Activated CD4-positive, CD25-positive, alpha-beta regulatory T cell treated with anti-CD3 and anti-CD28 coated beads, Interleukin-2, amount 50 U/mL, for 16 hours (primary cell): ENCODE results near the gene TSNAXIP1.

Experiments used
- DNase-seq: peaks from one replicate; pipeline ENCODE4 v3.0.0-alpha.2; 2020; ENCODE audit warnings: low read depth, low spot score

TSNAXIP1 gene

DNA sequence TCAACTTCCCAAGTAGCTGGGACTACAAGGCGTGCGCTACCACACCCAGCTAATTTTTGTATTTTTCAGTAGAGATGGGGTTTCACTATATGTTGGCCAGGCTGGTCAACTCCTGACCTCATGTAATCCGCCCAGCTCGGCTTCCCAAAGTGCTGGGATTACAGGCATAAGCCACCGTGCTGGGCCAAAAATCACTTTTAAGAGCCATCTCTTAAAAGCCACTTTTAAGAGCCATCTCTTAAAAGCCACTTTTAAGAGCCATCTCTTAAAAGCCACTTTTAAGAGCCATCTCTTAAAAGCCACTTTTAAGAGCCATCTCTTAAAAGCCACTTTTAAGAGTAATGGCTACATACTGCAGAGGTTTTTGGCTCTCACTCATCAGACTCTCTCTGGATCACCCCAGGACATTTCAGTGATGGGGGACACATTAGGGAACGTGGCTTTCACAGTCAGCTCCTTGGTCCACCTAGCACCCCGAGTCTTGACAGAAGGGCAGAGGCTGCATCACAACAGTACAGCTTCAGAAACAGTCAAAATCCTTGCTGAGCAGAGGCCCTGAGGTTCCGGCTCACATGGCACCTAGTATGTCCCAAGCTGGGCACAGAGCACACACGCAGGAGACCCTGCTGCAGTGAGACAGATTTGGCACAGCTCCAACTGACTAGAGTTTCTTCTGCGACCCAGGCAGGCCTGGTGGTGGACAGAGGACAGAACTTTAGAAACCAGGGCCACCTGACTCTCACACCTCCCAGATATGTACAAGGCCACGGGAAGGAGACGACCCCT is 23.9 kb upstream of the TSNAXIP1 start:
- DNase-seq: no peak

GRCh38 chr16:67783353-67783725 is 23.4 kb upstream of the TSNAXIP1 start:
- DNase-seq: no peak

- no peak for DNase-seq
Observed at GRCh38 chr16:67786491-67786890, 20.2 kb upstream of the TSNAXIP1 start.

DNA sequence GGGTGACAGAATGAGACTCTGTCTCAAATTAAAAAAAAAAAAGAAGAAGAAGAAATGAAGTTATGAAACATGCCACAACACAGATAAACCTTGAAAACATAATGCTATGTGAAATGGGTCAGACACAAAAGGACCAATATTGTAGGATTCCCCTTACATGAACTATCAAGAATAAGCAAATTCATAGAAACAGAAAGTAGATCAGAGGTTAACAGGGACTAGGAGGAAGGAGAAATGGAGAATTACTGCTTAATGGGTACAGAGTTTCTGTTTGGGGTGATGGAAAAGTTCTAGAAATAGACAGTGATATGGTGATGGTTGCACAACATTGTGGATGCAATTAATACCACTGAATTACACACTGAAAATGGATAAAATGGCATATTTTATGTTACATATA is 16.6 kb upstream of the TSNAXIP1 start:
- no peak for DNase-seq

GRCh38 chr16:67796099-67796718 is 10.5 kb upstream of the TSNAXIP1 start:
- no peak for DNase-seq

DNA sequence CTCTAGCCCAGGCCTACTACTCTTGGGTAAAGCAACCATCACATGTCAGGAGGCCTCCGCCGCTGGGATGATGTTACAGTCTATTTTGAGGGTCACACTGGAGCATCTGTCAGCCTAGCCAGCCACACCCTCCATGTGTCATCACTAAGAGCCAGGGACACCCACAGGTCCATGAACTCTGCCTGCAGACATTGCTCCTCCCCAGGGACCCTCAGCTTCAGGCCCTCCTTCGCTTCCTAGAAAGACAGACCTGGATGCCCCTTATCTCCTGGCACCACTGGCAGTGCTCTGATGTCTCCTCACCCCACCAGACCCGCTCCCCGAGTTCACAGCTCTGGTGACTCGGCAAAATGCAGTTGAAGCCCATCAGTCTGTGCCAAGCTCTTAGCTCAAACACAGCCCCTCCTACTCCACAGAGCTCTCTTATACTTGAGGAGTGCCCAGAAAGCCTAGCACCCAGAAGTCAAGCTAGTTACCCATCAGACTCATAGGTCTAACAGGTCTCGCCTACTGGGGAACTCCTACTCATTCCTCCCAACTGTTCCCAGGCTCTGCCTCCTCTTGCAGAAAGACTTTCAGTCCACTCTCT is 6.3 kb upstream of the TSNAXIP1 start:
- DNase-seq: no peak

DNA sequence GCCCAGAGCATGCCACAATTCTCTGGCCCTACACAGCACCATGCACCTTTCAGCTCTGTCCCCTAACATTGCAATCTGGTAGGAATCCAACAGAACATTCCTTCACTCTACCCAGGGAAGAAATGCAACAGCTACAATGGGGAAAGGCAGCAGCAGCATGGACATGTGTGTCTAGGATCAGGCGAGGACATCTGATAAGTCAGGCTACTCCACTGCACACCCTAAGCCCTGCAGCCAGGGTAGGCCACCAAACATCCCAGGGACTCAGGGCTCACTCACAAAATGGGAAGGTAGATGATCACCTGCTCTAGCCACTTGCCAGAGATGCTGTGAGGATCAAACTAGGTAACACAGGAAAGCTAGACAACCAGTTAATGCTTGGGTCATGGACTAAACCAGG is 5.4 kb upstream of the TSNAXIP1 start:
- DNase-seq: no peak

- no peak for DNase-seq
Observed at GRCh38 chr16:67801883-67802282, 4.8 kb upstream of the TSNAXIP1 start.

- no peak for DNase-seq
Observed at GRCh38 chr16:67803894-67804293, 2.8 kb upstream of the TSNAXIP1 start.

GRCh38 chr16:67804853-67805542 is 1.7 kb upstream of the TSNAXIP1 start:
- no peak for DNase-seq

DNA sequence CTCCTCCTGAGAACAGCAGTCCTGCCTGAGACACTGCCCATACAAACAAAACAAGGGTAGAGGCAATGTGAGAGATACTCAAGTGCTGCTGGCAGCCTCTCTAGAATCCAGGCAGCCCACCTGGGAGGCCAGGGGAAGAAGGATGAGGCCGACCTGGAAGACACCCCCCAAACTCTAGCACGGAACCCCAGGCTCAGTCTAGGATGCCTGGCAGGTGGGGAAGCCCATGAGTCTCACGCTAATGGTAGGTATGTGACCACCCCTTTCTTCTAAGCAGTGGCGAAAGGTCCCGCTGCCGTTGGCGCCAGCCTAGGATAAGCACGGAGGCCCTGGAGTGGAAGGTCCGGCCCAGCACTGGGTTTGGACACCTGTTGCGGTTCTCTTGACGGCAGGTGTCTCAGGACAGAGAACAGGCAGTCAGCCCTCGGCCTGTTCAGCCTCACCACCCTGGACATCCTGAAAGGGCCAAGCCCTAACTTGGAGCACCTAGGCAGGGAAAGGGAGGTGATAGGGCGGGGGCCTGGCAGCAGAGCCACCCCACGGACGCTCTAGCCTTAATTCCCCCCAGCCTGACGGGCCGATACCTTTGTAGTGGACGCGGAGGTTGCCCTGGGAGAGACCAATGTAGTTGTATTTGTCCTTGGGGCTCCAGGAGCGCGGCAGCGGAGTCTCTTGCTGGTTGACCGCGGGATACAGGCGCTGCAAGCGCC is 816 bp upstream of the TSNAXIP1 start:
- DNase-seq: no peak

DNA sequence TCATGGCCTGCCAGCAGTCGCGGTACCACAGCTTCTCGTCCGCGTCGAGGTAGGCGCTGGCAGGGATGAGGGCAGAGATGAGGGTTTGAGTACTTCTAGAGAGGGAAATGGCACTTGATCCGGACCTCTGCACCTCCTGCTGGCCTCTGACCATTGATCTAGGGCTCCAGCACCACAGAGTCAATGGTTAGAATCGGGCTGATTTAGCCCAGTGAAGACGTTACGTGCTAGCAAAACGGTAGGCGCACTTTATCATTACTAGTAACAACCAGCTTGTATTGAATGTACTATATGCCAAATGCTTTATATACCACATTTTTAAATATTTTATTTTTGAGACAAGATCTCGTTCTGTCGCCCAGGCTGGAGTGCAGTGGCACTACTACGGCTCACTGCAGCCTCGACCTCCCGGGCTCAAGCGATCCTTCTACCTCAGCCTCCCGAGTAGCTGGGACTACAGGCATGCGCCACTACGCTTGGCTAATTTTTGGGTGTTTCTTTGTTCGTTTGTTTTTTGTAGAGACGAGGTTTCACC is 526 bp downstream of the TSNAXIP1 start:
- DNase-seq: no peak

DNA sequence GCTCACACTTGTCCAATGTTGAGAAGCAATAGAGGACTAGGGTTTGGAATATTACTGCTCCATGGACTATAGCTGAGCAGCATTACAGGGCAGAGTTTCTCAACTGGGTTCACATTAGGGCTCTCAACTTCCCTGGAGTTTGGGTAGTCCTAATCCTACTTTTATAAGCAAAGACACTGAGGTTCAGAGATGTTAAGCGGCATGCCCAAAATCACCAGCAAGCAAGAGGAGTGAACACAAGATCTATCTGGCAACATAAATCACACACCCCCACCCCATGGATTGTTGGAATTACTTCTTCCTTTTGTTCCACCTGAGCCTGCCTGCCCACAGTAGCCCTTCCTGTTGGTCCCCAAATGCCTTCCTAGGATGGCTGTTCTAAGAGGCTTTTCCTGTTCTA is 5.2 kb downstream of the TSNAXIP1 start:
- no peak for DNase-seq

- DNase-seq: no peak
Observed at GRCh38 chr16:67814567-67814966, 7.9 kb downstream of the TSNAXIP1 start.

GRCh38 chr16:67820608-67821259 is 14.0 kb downstream of the TSNAXIP1 start:
- DNase-seq: no peak

DNA sequence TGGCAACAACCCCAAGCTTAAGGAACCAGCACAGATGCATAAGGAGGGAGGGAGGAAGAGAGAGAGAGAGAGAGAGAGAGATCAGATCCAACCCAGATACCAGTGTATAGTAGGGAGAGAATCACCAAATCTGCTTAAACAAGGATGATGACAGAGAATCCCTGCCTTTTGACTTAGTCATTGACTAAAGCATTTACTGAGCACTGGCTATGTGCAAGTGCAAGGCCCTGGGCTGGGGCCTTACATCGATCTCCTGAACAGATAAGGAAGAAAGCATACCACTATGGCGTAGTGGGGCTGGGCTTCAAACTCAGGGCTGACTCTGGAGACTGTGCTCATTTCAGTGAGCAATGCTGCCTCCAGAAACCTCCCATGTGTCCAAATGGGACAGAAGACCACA is 15.8 kb downstream of the TSNAXIP1 start:
- no peak for DNase-seq

DNA sequence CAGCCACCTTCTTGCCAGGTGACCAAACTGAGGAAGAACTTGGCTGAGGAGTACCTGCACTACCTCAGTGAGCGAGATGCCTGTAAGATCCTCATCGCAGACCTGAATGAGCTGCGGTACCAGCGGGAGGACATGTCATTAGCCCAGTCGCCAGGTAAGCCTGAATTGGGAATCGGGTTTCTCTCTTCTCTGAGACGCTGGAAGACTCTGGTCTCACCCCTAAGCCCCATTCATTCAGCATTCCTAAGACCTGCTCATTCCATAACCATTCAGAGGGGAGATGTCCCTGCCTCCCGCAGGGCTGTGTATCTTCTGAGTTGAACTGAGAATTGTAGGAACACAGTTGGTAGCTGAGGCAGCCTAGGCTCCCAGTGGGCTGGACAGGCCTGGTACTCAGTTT is 18.4 kb downstream of the TSNAXIP1 start:
- no peak for DNase-seq

DNA sequence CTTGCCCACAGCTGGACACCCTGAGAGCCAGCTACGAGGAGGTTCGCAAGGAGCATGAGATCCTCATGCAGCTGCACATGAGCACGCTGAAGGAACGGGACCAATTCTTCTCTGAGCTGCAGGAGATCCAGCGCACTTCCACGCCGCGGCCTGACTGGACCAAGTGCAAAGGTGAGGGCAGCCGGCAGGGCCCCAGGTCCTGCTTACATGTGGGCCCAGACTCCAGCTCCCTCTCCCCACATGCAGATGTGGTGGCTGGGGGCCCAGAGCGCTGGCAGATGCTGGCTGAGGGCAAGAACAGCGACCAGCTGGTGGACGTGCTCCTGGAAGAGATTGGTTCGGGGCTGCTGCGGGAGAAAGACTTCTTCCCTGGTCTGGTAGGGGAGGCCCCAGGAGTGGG is 19.2 kb downstream of the TSNAXIP1 start:
- DNase-seq: no peak

- DNase-seq: no peak
Observed at GRCh38 chr16:67828651-67829050, 22.0 kb downstream of the TSNAXIP1 start.

DNA sequence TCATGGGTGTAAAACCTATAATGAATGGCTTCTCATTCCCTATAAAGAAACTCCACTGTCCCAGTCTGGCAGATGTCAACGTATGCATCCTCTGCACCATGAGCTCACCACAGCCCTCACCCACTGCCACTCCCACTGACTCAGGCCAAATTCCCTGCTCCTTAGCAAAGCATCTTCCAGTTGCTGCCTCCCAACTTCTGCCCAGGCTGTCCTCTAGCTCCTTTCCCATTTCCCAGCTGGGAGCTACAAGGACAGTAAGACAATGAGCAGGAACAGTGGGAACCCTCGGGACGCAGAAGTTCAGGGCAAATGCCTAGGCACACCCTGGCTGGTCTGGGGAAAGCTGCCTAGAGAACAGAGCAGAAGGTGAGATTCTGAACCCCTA is 26.3 kb downstream of the TSNAXIP1 start:
- no peak for DNase-seq
